Esophagus squamous epithelium (tissue), 4 donors: ENCODE data around the gene WSCD2.

Experiments used
- POLR2A ChIP-seq, 4 donors: fragments of 450-650 bp; IDR thresholded peaks; one replicate each; pipeline ENCODE4 v1.6.1; 2017; ENCODE audit warnings: antibody characterized with exemption in 4 of 4, mild to moderate bottlenecking in 4 of 4, moderate library complexity in 3 of 4
- TF ChIP-seq, protein P1 (sequence below), 6 experiments: fragments of 450-650 bp in 4 of 6; fragments of 200-600 bp in 2 of 6; sonication (generic) in 2 of 6; IDR thresholded peaks; one replicate each; pipeline ENCODE4 v1.5.1; 2016 to 2019; ENCODE audit warnings: antibody characterized with exemption in 6 of 6, mild to moderate bottlenecking in 4 of 6, moderate library complexity in 4 of 6

DNA sequence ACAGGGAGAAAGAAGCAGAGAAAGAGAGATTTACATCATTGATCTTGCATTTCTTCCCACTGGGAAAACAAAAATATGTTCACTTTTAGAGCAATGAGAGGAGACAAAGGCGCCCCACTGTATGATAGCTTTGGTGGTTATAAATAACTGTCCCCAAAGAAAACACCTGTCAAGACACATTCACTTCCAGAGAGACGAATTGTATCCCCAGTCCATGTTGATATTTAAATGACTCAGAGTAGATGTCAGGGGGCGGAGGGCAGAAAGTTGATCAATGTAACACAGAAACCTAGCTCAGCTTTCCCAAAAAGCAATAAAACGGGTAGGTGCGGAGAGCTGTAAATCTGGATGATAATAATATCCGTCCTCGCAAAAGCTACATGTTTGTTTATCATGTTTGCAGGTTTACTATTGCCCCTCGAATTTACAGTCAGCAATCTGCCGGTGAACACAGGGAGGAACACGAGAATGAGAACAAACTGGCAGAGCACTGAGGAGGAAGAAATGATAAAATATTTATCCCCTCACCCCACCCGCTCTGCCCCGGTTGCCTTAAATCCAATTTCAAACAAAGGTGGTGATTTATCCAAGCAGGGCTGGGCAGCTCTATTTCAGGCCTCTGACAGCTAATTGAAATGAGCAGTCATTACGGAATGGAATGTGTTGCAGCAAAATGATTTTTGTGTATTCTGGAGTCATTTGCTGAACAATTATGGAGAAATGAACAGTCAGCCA, 125.6 kb downstream of the WSCD2 start:
- TF ChIP-seq, protein P1, sequence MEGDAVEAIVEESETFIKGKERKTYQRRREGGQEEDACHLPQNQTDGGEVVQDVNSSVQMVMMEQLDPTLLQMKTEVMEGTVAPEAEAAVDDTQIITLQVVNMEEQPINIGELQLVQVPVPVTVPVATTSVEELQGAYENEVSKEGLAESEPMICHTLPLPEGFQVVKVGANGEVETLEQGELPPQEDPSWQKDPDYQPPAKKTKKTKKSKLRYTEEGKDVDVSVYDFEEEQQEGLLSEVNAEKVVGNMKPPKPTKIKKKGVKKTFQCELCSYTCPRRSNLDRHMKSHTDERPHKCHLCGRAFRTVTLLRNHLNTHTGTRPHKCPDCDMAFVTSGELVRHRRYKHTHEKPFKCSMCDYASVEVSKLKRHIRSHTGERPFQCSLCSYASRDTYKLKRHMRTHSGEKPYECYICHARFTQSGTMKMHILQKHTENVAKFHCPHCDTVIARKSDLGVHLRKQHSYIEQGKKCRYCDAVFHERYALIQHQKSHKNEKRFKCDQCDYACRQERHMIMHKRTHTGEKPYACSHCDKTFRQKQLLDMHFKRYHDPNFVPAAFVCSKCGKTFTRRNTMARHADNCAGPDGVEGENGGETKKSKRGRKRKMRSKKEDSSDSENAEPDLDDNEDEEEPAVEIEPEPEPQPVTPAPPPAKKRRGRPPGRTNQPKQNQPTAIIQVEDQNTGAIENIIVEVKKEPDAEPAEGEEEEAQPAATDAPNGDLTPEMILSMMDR (IDR thresholded peaks at IDR 0.05), result no peak
- no peak for TF ChIP-seq POLR2A (IDR thresholded peaks at IDR 0.05)
